Activated naive CD8-positive, alpha-beta T cell treated with anti-CD3 and anti-CD28 coated beads for 36 hours (primary cell): ENCODE data around the gene GPC6. TPM values are rescaled to one million over a fixed set of nuclear protein-coding genes. Genes with fewer than 3 reads are reported as not detected.
"Not testable (repeated sequence)": the region's sequence is repeated elsewhere in the genome, so short reads cannot be mapped to it uniquely, and the experiment has no call there.

ENCODE experiments used
- DNase-seq: peaks from one replicate; pipeline ENCODE4 v3.0.0; 2021
- H3K27ac Mint-ChIP-seq: one replicate; pipeline ENCODE4 v1.8.0; 2022; ENCODE audit warnings: mild to moderate bottlenecking, moderate library complexity, mixed read lengths
- H3K27me3 Mint-ChIP-seq: one replicate; pipeline ENCODE4 v1.8.0; 2022; ENCODE audit warnings: mild to moderate bottlenecking, mixed read lengths
- H3K36me3 Mint-ChIP-seq: one replicate; pipeline ENCODE4 v1.8.0; 2021; ENCODE audit warnings: mild to moderate bottlenecking, mixed read lengths
- H3K4me1 Mint-ChIP-seq: one replicate; pipeline ENCODE4 v1.8.0; 2021; ENCODE audit warnings: mixed read lengths
- H3K4me3 Mint-ChIP-seq: one replicate; pipeline ENCODE4 v1.8.0; 2022; ENCODE audit warnings: mild to moderate bottlenecking, moderate library complexity, mixed read lengths
- H3K9me3 Mint-ChIP-seq: one replicate; pipeline ENCODE4 v1.8.0; 2022; ENCODE audit warnings: mixed read lengths
- total RNA-seq, 2 experiments: library from RNA; stranded (reverse); gene quantifications; one replicate each; pipeline ENCODE4 v1.2.3, GENCODE V29; 2021

The GPC6 gene
- not detected for total RNA-seq

DNA sequence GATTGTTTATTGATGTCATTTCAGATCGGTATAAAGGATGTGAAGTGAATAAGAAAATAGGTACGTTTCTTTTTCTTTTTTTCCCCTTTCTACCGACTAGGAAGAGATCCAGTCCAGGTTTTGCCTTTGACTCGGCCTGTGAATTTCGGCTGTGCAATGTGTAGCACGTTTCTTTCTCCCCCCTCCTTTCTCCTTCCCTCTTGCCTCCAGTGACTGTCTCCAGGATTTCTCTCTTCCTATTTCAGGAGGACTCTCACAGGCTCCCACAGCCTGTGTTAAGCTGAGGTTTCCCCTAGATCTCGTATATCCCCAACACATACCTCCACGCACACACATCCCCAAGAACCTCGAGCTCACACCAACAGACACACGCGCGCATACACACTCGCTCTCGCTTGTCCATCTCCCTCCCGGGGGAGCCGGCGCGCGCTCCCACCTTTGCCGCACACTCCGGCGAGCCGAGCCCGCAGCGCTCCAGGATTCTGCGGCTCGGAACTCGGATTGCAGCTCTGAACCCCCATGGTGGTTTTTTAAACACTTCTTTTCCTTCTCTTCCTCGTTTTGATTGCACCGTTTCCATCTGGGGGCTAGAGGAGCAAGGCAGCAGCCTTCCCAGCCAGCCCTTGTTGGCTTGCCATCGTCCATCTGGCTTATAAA is at the start of gene GPC6:
Gene GPC6, plus strand, starts transcription at position 185 of the 657 bp plus-strand sequence.
- no peak for DNase-seq
- Mint-ChIP-seq H3K27ac (no peak within 1 kb of the TSS), H3K9me3 (no peaks in the 10 kb centered on the region), H3K36me3 (no peaks in the 10 kb centered on the region), H3K4me1 (peaks cover 3% of the 10 kb centered on the region), H3K27me3 (peaks cover 60% of the 10 kb centered on the region), H3K4me3 (no peak within 1 kb of the TSS)

- Mint-ChIP-seq H3K27me3 (no peaks in the 10 kb centered on the region), H3K4me1 (no peaks in the 10 kb centered on the region), H3K36me3 (no peaks in the 10 kb centered on the region), H3K4me3 (no peak overlapping the region), H3K27ac (no peak overlapping the region), H3K9me3 (peaks cover 2% of the 10 kb centered on the region)
- no peak for DNase-seq
These were observed 46.1 kb upstream of the GPC6 start for GRCh38 chr13:93180356-93180969.

- Mint-ChIP-seq H3K27me3 (no peaks in the 10 kb centered on the region), H3K36me3 (no peaks in the 10 kb centered on the region), H3K4me3 (no peak overlapping the region), H3K27ac (no peak overlapping the region), H3K9me3 (no peaks in the 10 kb centered on the region), H3K4me1 (no peaks in the 10 kb centered on the region)
- no peak for DNase-seq
These were observed 44.2 kb upstream of the GPC6 start for GRCh38 chr13:93182406-93182805.

DNA sequence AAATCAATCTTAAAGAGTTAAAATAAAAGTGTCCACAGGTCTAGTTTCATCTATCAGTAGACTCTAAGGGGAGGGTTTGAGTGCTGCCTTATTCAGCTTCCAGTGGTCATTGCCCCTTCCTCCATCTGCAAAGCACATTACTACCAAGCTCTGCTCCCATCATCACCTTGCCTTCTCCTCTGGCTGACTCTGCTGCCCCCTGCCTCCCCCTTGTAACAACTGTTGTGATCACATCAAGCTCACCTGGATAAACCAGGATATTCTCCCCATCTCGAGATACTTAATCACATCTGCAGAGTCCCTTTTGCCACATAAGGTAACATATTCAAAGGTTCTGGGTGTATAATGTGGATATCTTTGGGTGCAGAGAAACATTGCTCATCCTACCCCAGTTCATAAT is 43.3 kb upstream of the GPC6 start:
- no peak overlapping the region for H3K27ac Mint-ChIP-seq
- H3K27me3 Mint-ChIP-seq = no peaks in the 10 kb centered on the region
- DNase-seq = no peak
- H3K4me3 Mint-ChIP-seq = no peak overlapping the region
- H3K36me3 Mint-ChIP-seq = no peaks in the 10 kb centered on the region
- H3K4me1 Mint-ChIP-seq = no peaks in the 10 kb centered on the region
- no peaks in the 10 kb centered on the region for H3K9me3 Mint-ChIP-seq

DNA sequence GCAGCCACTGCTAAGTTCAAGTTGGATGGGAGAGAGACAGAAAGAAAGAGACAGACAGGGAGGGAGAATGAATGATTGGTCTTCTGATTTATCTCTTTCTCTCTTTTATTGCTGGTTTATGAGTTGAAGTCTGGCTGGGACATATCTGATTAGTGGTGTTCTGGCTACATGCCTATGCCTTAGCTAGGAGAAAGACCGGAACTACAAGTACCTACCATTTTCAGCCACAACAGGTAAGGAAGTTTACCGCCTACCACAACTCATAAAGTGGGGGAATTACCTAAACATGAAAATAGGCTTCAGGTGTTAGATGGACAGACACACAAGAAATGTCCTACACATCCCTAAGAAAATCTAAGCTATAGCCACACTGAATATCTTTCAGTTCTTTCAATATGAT is 36.6 kb upstream of the GPC6 start:
- H3K9me3 Mint-ChIP-seq = peaks cover 7% of the 10 kb centered on the region
- H3K4me1 Mint-ChIP-seq = no peaks in the 10 kb centered on the region
- no peaks in the 10 kb centered on the region for H3K36me3 Mint-ChIP-seq

GRCh38 chr13:93193682-93194081 is 32.9 kb upstream of the GPC6 start:
- Mint-ChIP-seq H3K27me3 (no peaks in the 10 kb centered on the region), H3K27ac (no peak overlapping the region), H3K4me1 (no peaks in the 10 kb centered on the region), H3K36me3 (no peaks in the 10 kb centered on the region), H3K4me3 (no peak overlapping the region), H3K9me3 (peaks cover 12% of the 10 kb centered on the region)
- DNase-seq = no peak

More for the DNA sequence above, 36.6 kb upstream of the GPC6 start:
- Mint-ChIP-seq H3K27me3 (no peaks in the 10 kb centered on the region), H3K27ac (no peak overlapping the region), H3K4me3 (no peak overlapping the region)
- no peak for DNase-seq

- Mint-ChIP-seq H3K4me3 (no peak overlapping the region), H3K27ac (no peak overlapping the region), H3K36me3 (no peaks in the 10 kb centered on the region), H3K4me1 (no peaks in the 10 kb centered on the region), H3K27me3 (no peaks in the 10 kb centered on the region), H3K9me3 (peaks cover 6% of the 10 kb centered on the region)
- no peak for DNase-seq
These were observed 26.8 kb upstream of the GPC6 start for GRCh38 chr13:93199856-93200255.

DNA sequence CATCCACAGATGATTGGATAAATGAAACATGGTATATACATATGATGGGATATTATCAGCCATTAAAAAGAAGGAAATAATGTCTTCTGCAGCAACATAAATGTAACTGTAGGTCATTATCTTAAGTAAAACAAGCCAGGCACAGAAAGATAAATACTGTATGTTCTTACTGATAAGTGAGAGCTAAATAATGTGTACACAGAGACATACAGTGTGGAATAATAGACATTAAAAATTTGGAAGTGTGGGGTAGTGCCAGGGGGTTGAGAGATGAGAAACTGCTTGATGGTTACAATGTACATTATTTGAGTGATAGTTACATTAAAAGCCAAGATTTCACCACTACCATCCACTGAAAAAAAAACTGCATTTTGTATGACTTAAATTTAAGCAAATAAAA is 26.0 kb upstream of the GPC6 start:
- Mint-ChIP-seq H3K27ac (no peak overlapping the region), H3K36me3 (no peaks in the 10 kb centered on the region), H3K4me3 (no peak overlapping the region), H3K27me3 (no peaks in the 10 kb centered on the region), H3K9me3 (no peaks in the 10 kb centered on the region), H3K4me1 (no peaks in the 10 kb centered on the region)
- DNase-seq = no peak

DNA sequence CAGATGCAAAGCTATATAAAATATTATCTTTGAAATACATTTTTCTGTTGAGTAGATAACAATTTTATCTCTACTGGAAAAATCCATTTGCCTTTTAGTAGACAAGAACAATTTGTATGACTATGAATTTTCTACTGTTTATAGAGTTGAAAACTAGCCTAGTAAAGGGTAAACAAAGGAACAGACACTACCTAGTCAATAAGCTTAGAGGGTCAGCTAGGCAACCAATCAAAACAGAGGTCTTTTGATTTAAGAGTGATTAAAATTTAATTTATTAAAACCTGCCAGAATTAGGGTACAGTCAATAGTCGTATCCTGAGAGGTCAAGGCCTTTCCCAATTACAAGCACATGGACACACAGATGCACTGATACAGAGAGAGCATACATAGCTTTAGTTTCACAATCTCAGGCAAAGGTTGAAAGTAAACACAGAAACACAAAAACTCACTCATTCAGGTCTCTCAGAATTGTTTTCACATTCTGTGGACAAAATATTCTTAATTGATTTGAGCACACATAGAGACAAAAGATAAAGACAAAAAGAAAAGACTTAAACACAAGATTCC is 24.5 kb upstream of the GPC6 start:
- no peaks in the 10 kb centered on the region for H3K36me3 Mint-ChIP-seq
- no peak overlapping the region for H3K27ac Mint-ChIP-seq
- H3K4me1 Mint-ChIP-seq = no peaks in the 10 kb centered on the region
- no peaks in the 10 kb centered on the region for H3K27me3 Mint-ChIP-seq
- DNase-seq = no peak
- H3K4me3 Mint-ChIP-seq = no peak overlapping the region
- H3K9me3 Mint-ChIP-seq = no peaks in the 10 kb centered on the region

DNA sequence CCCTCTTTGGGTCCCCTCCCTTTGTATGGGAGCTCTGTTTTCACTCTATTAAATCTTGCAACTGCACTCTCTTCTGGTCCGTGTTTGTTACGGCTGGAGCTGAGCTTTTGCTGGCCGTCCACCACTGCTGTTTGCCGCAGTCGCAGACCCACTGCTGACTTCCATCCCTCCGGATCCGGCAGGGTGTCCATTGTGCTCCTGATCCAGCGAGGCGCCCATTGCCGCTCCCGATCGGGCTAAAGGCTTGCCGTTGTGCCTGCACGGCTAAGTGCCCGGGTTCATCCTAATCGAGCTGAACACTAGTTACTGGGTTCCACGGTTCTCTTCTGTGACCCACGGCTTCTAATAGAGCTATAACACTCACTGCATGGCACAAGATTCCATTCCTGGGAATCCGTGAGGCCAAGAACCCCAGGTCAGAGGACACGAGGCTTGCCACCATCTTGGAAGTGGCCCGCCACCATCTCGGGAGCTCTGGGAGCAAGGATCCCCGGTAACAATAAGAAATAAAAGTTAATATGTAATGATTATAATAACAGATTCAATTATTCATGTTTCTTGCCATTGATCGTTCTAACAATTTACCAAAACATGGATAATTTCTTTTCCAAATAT is 19.7 kb upstream of the GPC6 start:
- not testable (repeated sequence) for H3K27ac Mint-ChIP-seq, H3K4me1 Mint-ChIP-seq, H3K9me3 Mint-ChIP-seq, H3K27me3 Mint-ChIP-seq, DNase-seq, H3K4me3 Mint-ChIP-seq, H3K36me3 Mint-ChIP-seq

DNA sequence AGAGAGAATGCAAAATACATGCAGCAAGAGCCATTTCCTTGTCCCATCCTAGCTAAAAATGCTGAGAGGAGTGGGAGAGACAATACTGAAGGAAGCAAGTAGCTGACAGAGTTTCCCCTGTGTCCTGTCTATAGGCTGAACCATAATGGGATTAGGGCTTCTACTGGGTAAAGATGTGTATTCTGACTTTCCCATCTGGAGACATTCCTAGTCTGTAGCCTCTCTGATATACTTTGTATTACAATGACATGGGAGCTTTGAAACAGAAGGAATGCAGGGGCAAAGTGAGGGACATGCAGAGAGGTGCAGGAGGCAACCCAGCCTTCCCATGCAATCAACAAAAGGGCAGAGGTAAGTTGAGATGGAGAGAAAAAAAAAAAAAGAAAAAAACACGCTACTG is 10.5 kb upstream of the GPC6 start:
- Mint-ChIP-seq H3K27me3 (no peaks in the 10 kb centered on the region), H3K36me3 (no peaks in the 10 kb centered on the region), H3K9me3 (peaks cover 2% of the 10 kb centered on the region), H3K4me1 (no peaks in the 10 kb centered on the region), H3K4me3 (no peak overlapping the region), H3K27ac (no peak overlapping the region)
- DNase-seq = no peak

GRCh38 chr13:93217721-93218261 is 8.8 kb upstream of the GPC6 start:
- Mint-ChIP-seq H3K4me1 (no peaks in the 10 kb centered on the region), H3K27ac (no peak overlapping the region), H3K9me3 (peaks cover 2% of the 10 kb centered on the region), H3K27me3 (no peaks in the 10 kb centered on the region), H3K36me3 (no peaks in the 10 kb centered on the region), H3K4me3 (no peak overlapping the region)
- no peak for DNase-seq

GRCh38 chr13:93218583-93218982 is 8.0 kb upstream of the GPC6 start:
- no peaks in the 10 kb centered on the region for H3K36me3 Mint-ChIP-seq
- no peak for DNase-seq
- H3K9me3 Mint-ChIP-seq = peaks cover 2% of the 10 kb centered on the region
- H3K4me3 Mint-ChIP-seq = no peak overlapping the region
- H3K27ac Mint-ChIP-seq = no peak overlapping the region
- H3K4me1 Mint-ChIP-seq = no peaks in the 10 kb centered on the region
- no peaks in the 10 kb centered on the region for H3K27me3 Mint-ChIP-seq

GRCh38 chr13:93220073-93220472 is 6.5 kb upstream of the GPC6 start:
- Mint-ChIP-seq H3K27ac (no peak overlapping the region), H3K4me1 (no peaks in the 10 kb centered on the region), H3K27me3 (peaks cover 6% of the 10 kb centered on the region), H3K36me3 (no peaks in the 10 kb centered on the region), H3K4me3 (no peak overlapping the region), H3K9me3 (peaks cover 2% of the 10 kb centered on the region)
- DNase-seq = no peak

DNA sequence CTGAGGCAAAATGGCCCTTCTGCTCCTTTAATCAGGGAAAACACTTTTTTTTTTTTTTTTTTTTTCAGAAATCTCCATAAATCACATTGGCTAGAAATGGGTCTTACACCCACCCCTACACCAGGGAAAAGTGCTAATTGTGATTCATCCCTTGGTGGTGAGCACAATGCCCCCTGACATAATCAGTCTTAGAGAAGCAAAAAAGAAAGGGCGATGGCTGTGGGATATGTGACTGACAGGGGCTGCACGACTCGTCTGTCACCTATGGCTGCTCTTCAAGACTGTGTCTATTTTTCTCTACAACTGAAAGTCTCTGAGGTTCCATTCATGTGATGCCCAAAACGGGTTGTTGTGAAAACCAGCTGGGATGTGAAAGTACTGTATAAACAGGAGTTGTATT is 3.6 kb upstream of the GPC6 start:
- no peaks in the 10 kb centered on the region for H3K4me1 Mint-ChIP-seq
- no peak overlapping the region for H3K27ac Mint-ChIP-seq
- H3K4me3 Mint-ChIP-seq = no peak overlapping the region
- peaks cover 34% of the 10 kb centered on the region for H3K27me3 Mint-ChIP-seq
- no peak for DNase-seq
- no peaks in the 10 kb centered on the region for H3K36me3 Mint-ChIP-seq
- H3K9me3 Mint-ChIP-seq = no peaks in the 10 kb centered on the region
